ENCODE results near the gene DNASE1L1. TPM values are rescaled to one million over a fixed set of nuclear protein-coding genes. Genes with fewer than 3 reads are reported as not detected.
A peak's percentile ranks its signal among the peaks of the same experiment; 100 is the strongest.

DNASE1L1 gene
- total and polyA plus RNA-seq, 5 experiments from 2014 or later, result 12.7 to 19.9 (median 15.3) TPM

DNA sequence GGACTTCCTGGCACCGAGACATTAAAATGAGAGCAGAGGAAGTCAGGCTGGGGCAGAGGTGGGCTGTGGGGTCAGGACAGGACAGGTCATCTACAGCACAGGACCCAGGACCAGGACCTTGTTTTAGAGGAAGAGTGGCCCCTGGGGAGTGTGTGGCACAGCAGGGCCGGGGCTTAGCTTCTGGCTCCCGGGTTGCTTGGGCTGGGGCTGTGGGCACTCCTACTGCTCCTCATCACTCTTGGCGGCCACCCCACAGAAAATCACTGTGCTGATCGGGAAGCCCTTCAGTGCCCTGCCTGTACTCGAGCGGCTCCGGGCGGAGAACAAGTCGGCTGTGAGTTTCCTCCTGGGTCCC lies 11.3 kb upstream of the DNASE1L1 start:
- POLR2A ChIA-PET, result interaction anchor here (1.9 kb wide), 1 partner anchor 10 kb away, joined by 7 read pairs; the partner anchor contains the start of gene TAFAZZIN
- DNase-seq (no peak), ATAC-seq (no peak)
- H3K9me3 Mint-ChIP-seq, result peaks cover 0 to 2% (median 0%) of the 10 kb centered on the region in 9 donors
- H3K27me3 Mint-ChIP-seq, result no peaks in the 10 kb centered on the region
- peaks cover 0 to 4% (median 0%) of the 10 kb centered on the region in 3 donors for H3K36me3 Mint-ChIP-seq
- peak overlapping the region in 1 of 10 donors; percentile 58 for H3K27ac Mint-ChIP-seq
- H3K4me3 Mint-ChIP-seq, result no peak overlapping the region
- peaks cover 0 to 4% (median 2%) of the 10 kb centered on the region in 4 donors for H3K4me1 Mint-ChIP-seq

DNA sequence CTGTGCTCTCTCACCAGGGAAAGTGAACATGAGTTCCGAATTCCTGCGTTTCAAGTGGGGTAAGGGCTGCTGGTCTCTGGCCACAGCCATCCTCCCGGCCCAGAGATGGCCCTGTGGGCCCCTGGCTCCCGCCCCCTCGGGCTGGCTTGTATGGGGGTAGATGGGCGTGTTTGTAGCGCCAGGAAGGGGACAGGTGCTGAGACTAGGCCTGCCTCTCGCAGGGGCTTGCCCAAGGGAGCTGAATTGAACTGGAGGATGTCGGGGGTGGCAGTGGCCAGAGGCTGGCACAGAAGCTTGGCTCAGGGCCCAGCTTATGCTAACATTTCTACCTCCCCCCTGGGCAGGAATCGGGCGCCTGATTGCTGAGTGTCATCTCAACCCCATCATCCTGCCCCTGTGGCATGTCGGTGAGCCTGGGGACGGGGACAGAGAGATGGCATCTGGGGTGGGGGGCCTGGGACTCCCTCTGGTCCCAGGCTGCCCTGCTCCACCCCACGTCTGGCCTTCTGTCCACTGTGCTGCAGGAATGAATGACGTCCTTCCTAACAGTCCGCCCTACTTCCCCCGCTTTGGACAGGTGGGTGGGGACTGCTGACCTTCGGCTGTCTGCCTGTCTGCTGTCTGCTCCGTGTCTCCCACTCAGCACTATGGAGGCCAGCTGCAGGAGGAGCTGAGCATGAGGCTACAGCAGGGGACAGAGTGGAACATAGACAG lies 10.8 kb upstream of the DNASE1L1 start:
- Mint-ChIP-seq H3K27ac (peak overlapping the region in 1 of 10 donors; percentile 58), H3K36me3 (peaks cover 0 to 7% (median 0%) of the 10 kb centered on the region in 3 donors), H3K4me1 (peaks cover 0 to 4% (median 2%) of the 10 kb centered on the region in 4 donors), H3K9me3 (peaks cover 0 to 2% (median 0%) of the 10 kb centered on the region in 9 donors), H3K4me3 (no peak overlapping the region), H3K27me3 (no peaks in the 10 kb centered on the region)
- DNase-seq (no peak), ATAC-seq (no peak)
- POLR2A ChIA-PET, result interaction anchor here (1.9 kb wide), 1 partner anchor 9 kb away, joined by 7 read pairs; the partner anchor contains the start of gene TAFAZZIN

DNA sequence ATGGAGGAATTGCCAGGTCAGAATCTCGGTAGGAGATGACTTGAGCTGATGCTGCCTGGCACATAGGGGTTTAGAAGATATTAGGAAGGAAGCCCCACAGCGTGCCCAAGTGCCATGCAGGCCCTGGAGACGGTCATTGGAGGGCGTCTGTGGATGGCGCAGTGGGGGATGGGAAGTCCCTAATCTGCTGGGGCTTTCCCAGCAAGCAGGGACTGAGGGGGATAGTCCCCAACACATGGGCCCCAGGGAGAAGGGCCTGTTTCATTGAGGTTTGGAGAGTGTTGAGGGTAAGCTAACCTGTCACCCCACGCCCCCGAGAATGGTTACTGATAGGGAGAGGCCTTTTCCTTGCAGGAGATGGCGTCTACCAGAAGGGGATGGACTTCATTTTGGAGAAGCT lies 10.1 kb upstream of the DNASE1L1 start:
- H3K27ac Mint-ChIP-seq, result no peak overlapping the region
- H3K36me3 Mint-ChIP-seq, result peaks cover 0 to 8% (median 0%) of the 10 kb centered on the region in 3 donors
- ATAC-seq (no peak), DNase-seq (no peak)
- H3K27me3 Mint-ChIP-seq, result no peaks in the 10 kb centered on the region
- no peak overlapping the region for H3K4me3 Mint-ChIP-seq
- H3K9me3 Mint-ChIP-seq, result peaks cover 0 to 2% (median 0%) of the 10 kb centered on the region in 9 donors
- POLR2A ChIA-PET, result no interaction called here
- H3K4me1 Mint-ChIP-seq, result peaks cover 0 to 2% (median under 1%) of the 10 kb centered on the region in 4 donors

DNA sequence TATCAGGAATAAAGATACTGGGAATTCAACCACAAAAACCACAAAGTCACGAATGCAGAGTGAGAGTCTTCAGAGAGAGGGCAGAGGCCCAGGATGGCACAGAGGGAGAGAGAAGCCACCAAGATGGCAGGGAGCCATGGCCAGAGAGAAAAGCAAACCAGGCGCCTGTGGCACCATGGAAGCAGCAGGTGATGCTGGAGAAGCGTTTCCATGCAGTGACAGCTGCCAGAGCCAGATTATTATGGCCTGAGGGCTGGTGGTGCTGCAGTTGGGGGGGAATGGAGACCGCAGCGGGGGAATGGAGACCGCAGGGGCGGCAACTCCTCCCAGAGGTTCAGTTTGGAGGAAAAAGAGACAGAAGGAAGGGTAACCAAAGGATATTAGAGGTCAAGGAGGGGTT lies 8.1 kb upstream of the DNASE1L1 start:
- no peak for ATAC-seq
- Mint-ChIP-seq H3K27me3 (no peaks in the 10 kb centered on the region), H3K27ac (peak overlapping the region in 2 of 10 donors; percentile 57 to 61), H3K36me3 (peaks cover 0 to 14% (median 0%) of the 10 kb centered on the region in 3 donors), H3K4me3 (no peak overlapping the region), H3K9me3 (no peaks in the 10 kb centered on the region), H3K4me1 (peaks cover 3 to 7% (median 6%) of the 10 kb centered on the region in 4 donors)
- no peak for DNase-seq
- POLR2A ChIA-PET, result no interaction called here

DNA sequence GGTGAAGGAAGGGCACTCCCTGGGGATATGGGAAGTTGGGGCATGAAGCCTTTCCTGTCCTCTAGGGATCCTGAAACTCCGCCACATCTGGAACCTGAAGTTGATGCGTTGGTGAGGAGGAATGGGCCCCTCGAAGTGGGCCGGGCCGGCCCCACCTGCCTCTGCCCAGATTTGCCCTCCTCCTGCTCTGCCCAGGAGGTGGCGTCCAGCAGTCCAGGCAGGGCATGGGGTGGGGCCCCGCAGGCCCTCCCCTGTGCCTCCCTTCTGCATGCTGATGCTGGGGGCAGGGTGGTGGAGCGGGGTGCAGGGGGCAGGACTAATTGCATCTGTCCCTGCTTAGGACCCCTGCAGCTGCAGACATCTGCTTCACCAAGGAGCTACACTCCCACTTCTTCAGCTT lies 4.1 kb upstream of the DNASE1L1 start:
- peaks cover 0 to 2% (median 0%) of the 10 kb centered on the region in 9 donors for H3K9me3 Mint-ChIP-seq
- no peak for DNase-seq
- H3K36me3 Mint-ChIP-seq, result peaks cover 0 to 14% (median 0%) of the 10 kb centered on the region in 3 donors
- peak overlapping the region in 4 of 10 donors; percentile 36 to 83 (median 78) for H3K4me3 Mint-ChIP-seq
- H3K27me3 Mint-ChIP-seq, result no peaks in the 10 kb centered on the region
- peak overlapping the region in 5 of 10 donors; percentile 52 to 91 (median 74) for H3K27ac Mint-ChIP-seq
- peaks cover 12 to 20% (median 16%) of the 10 kb centered on the region in 4 donors for H3K4me1 Mint-ChIP-seq
- POLR2A ChIA-PET, result interaction anchor here (0.6 to 5.7 kb wide), 6 partner anchors 14 to 102 kb away, joined by 3 to 101 read pairs (median 8); partner anchors contain the start of genes ATP6AP1, EMD, FAM3A and RPL10
- no peak for ATAC-seq

DNA sequence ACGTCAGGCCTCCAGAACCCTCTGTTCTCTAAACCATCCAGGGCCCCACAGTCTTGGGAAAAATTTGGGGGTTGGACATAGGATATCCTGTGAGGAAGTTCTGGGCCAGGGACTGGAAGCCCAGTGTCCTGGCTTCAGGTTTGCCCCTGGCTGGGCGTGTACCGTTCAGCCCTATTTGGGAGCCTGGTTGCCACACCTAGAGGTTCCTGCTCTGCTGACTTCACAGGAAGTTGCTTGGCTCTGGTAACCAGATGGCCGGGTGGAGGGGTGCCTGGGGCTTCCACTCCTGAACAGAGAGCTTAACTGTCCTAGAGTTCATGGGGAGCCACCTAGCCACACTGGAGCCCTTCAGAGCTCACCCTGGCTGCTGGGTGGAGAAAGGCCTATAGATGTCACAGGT lies 3.4 kb upstream of the DNASE1L1 start:
- H3K4me3 Mint-ChIP-seq, result peak overlapping the region; percentile 73 to 88 (median 82)
- H3K9me3 Mint-ChIP-seq, result peaks cover 0 to 2% (median 0%) of the 10 kb centered on the region in 9 donors
- peak in 3 of 10 donors; percentile 32 to 70 (median 39) for DNase-seq
- peaks cover 12 to 22% (median 16%) of the 10 kb centered on the region in 4 donors for H3K4me1 Mint-ChIP-seq
- H3K36me3 Mint-ChIP-seq, result peaks cover 0 to 14% (median 0%) of the 10 kb centered on the region in 3 donors
- H3K27ac Mint-ChIP-seq, result peak overlapping the region; percentile 48 to 92 (median 85)
- peak; percentile 46 to 66 for ATAC-seq
- H3K27me3 Mint-ChIP-seq, result no peaks in the 10 kb centered on the region
- POLR2A ChIA-PET, result interaction anchor here (0.6 to 5.7 kb wide), 13 partner anchors 13 to 115 kb away, joined by 3 to 101 read pairs (median 5); partner anchors contain the start of genes ATP6AP1, EMD, FAM3A and RPL10

DNA sequence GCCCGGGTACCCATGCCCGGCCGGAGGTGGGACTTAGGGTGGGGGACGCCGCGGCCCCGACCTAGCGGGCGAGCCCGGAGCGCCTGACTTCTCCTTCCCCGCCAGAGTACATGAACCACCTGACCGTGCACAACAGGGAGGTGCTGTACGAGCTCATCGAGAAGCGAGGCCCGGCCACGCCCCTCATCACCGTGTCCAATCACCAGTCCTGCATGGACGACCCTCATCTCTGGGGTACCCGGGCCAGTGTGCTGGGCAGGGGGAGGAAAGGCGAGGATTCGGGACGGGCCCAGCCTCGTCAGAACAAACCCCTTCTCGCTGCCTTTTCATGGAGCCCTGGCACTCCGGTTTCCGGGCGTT lies 2.9 kb upstream of the DNASE1L1 start:
- POLR2A ChIA-PET, result interaction anchor here (0.6 to 5.7 kb wide), 13 partner anchors 12 to 115 kb away, joined by 3 to 101 read pairs (median 5); partner anchors contain the start of genes ATP6AP1, EMD, FAM3A and RPL10

DNA sequence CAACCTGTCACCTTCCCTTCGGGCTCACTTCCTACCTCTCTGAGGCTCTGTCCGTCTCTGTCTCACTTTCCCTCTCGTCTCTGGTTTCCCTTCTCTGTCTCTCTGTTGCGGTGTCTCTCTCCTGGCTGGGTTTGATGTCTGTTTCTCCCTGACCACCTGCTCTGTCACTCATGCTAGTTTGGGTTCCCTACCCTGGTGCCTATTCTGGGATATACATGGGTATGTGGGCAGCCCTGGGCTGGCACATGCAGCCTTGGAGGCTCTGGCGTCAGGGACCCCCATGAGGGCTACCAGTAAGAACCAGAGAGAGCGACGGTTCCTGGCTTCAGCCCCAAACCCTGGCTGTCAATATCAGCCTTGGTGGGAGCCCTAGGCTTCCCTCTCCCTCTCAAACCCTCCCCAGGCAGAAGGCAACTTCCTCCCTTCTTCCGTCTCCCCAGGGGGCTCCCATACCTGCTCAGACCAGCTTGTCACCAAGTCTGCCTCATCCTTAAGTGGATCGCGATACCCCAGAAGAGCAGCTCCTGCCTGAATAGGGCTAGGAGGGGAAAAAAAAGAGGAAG lies 314 bp downstream of the DNASE1L1 start:
- no peak for DNase-seq

More for the DNA sequence above, 2.9 kb upstream of the DNASE1L1 start:
- H3K9me3 Mint-ChIP-seq, result peaks cover 0 to 2% (median 0%) of the 10 kb centered on the region in 9 donors
- peak in 6 of 10 donors; percentile 22 to 70 (median 36) for DNase-seq
- ATAC-seq, result peak; percentile 61 to 62
- H3K4me1 Mint-ChIP-seq, result peaks cover 12 to 22% (median 16%) of the 10 kb centered on the region in 4 donors
- H3K4me3 Mint-ChIP-seq, result peak overlapping the region; percentile 73 to 88 (median 82)
- H3K27me3 Mint-ChIP-seq, result no peaks in the 10 kb centered on the region
- H3K36me3 Mint-ChIP-seq, result peaks cover 0 to 14% (median 0%) of the 10 kb centered on the region in 3 donors
- H3K27ac Mint-ChIP-seq, result peak overlapping the region in 9 of 10 donors; percentile 43 to 92 (median 85)

DNA sequence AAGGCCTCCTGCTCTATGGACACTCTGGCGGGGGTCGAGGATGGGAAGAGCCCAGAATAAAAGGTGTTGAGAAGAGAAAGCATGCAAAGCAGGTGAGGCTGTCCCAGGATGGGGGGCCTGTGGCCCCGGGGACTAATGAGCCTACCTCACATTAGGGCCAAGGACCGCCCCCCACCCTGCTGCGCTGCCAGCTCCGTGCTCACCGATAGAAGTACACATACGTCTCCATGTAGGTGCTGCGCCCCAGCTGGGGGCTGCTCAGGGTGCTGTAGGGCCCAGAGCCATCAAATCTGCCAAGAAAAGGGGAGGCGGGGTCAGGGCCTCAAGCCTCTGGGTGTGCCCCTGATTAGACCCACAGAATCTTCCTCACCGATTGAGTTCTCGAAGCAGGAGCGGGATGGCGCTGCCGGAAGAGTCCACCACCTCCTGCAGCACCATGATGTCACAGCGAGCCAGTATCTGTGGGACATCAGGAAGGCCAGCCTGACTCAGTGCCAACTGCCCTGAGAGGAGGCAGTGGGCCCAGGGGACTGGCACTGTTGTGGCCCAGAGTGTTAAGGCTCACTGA lies 4.3 kb downstream of the DNASE1L1 start:
- H3K4me1 Mint-ChIP-seq, result peaks cover 7 to 27% (median 12%) of the 10 kb centered on the region in 4 donors
- POLR2A ChIA-PET, result no interaction called here

More for the DNA sequence above, 314 bp downstream of the DNASE1L1 start:
- ATAC-seq, result no peak
- Mint-ChIP-seq H3K9me3 (peaks cover 0 to 2% (median 0%) of the 10 kb centered on the region in 9 donors), H3K4me3 (peak overlapping the region in 7 of 10 donors; percentile 20 to 81 (median 74)), H3K27me3 (no peaks in the 10 kb centered on the region), H3K27ac (peak overlapping the region in 6 of 10 donors; percentile 37 to 95 (median 69)), H3K4me1 (peaks cover 12 to 22% (median 16%) of the 10 kb centered on the region in 4 donors), H3K36me3 (peaks cover 0 to 5% (median 0%) of the 10 kb centered on the region in 3 donors)
- POLR2A ChIA-PET, result interaction anchor here (5.7 kb wide), 1 partner anchor 9 kb away, joined by 101 read pairs; the partner anchor contains the start of gene RPL10

DNA sequence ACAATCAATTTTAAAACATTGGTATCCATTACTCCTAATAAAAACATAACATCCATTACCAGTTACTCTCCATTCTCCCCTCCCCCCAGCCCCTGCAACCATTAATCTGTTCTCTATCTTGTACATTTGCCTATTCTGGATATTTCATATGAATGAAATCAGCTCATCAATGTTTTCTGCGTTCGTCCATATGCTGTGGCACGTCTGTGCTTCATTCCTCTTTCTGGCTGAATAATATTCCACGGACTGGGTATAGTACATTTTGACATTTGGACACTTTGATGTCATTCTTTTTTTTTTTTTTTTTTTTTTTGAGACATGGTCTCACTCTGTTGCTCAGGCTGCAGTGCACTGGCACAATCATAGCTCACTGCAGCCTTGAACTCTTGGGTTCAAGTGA lies 5.2 kb downstream of the DNASE1L1 start:
- Mint-ChIP-seq H3K4me1 (peaks cover 7 to 31% (median 20%) of the 10 kb centered on the region in 4 donors), H3K9me3 (no peaks in the 10 kb centered on the region), H3K27me3 (no peaks in the 10 kb centered on the region), H3K27ac (peak overlapping the region in 1 of 10 donors; percentile 63), H3K4me3 (no peak overlapping the region), H3K36me3 (peaks cover 9 to 26% (median 10%) of the 10 kb centered on the region in 3 donors)
- no peak for DNase-seq
- POLR2A ChIA-PET, result no interaction called here
- ATAC-seq, result no peak

More for the DNA sequence above, 4.3 kb downstream of the DNASE1L1 start:
- Mint-ChIP-seq H3K27me3 (no peaks in the 10 kb centered on the region), H3K27ac (no peak overlapping the region), H3K4me3 (no peak overlapping the region), H3K9me3 (no peaks in the 10 kb centered on the region), H3K36me3 (peaks cover 1 to 18% (median 2%) of the 10 kb centered on the region in 3 donors)
- DNase-seq (no peak), ATAC-seq (no peak)

DNA sequence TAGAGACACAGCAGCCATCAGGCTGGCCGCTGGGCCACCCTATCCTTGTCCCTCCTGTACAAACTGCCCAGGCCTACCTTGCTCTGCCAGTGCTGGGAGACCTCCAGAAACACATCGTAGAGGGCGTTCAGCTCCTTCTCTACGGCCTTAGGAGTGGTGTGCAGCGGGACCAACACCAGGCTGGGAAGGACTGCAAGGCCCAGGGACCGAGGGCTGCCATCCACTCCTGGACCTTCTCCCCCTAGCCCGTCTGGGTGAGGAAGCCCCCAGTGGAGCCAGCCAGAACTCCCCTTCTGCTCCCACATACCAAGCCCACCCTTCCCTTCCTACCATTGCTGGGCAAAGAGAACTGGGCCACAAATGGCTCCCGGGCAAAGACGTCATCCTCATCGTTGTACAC lies 5.9 kb downstream of the DNASE1L1 start:
- peaks cover 7 to 28% (median 19%) of the 10 kb centered on the region in 4 donors for H3K4me1 Mint-ChIP-seq
- H3K36me3 Mint-ChIP-seq, result peaks cover 13 to 28% (median 16%) of the 10 kb centered on the region in 3 donors
- POLR2A ChIA-PET, result no interaction called here

DNA sequence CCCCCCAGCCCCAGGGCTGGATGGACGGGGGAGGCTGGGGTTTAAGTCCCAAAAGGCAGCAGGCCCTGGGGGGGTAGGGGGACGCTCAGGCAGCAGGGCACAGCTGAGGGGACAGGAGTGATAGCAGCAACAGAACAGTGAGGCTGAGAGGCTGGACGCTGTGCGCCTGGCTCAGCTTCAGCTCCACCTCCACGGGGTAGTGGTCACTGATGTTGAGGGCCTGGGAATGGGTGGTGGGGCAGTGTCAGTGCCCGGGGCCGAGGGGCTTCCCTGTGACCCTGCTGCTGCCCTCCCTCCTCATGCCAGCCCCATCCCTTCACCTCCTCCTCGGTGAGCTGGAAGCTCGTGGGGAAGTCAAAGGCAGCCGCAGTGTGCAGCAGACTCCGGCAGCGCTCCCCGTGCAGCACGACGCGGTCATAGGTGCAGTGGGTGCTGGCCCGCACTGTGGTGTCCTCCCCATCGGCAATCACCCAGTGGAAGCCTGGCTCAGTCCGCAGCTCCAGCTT lies 6.4 kb downstream of the DNASE1L1 start:
- Mint-ChIP-seq H3K27me3 (no peaks in the 10 kb centered on the region), H3K4me3 (no peak overlapping the region), H3K27ac (no peak overlapping the region), H3K4me1 (peaks cover 10 to 29% (median 20%) of the 10 kb centered on the region in 4 donors), H3K36me3 (peaks cover 13 to 28% (median 16%) of the 10 kb centered on the region in 3 donors), H3K9me3 (no peaks in the 10 kb centered on the region)
- POLR2A ChIA-PET, result interaction anchor here (0.7 to 6.0 kb wide), 2 partner anchors 8 to 21 kb away, joined by 3 to 101 read pairs; partner anchors contain the start of genes DNASE1L1 and TAFAZZIN
- no peak for ATAC-seq
- DNase-seq, result no peak

More for the DNA sequence above, 5.9 kb downstream of the DNASE1L1 start:
- no peak for ATAC-seq
- H3K4me3 Mint-ChIP-seq, result no peak overlapping the region
- no peaks in the 10 kb centered on the region for H3K9me3 Mint-ChIP-seq
- DNase-seq, result no peak
- H3K27ac Mint-ChIP-seq, result peak overlapping the region in 2 of 10 donors; percentile 19 to 24
- no peaks in the 10 kb centered on the region for H3K27me3 Mint-ChIP-seq

Measured in naive thymus-derived CD8-positive, alpha-beta T cell (primary cell).